Hepatocyte (in vitro differentiated cells): Measurements from ENCODE around the gene COL6A5. TPM values are rescaled to one million over a fixed set of nuclear protein-coding genes. Genes with fewer than 3 reads are reported as not detected.
"Not testable (repeated sequence)": the region's sequence is repeated elsewhere in the genome, so short reads cannot be mapped to it uniquely, and the experiment has no call there.

Source experiments
- DNase-seq: peaks from one replicate; pipeline ENCODE4 v3.0.0-alpha.2; 2016; ENCODE audit warnings: low spot score
- H2AFZ ChIP-seq: fragments of 200-600 bp; sonication (generic); 2 replicates; pipeline ENCODE4 v1.6.0; 2016; ENCODE audit warnings: antibody characterized with exemption, mild to moderate bottlenecking
- H3K27ac ChIP-seq: fragments of 200-600 bp; sonication (generic); 2 replicates; pipeline ENCODE4 v1.5.1; 2016; ENCODE audit warnings: mild to moderate bottlenecking
- H3K27me3 ChIP-seq: fragments of 200-600 bp; sonication (generic); 2 replicates; pipeline ENCODE4 v1.6.1; 2016
- H3K36me3 ChIP-seq: fragments of 200-600 bp; sonication (generic); replicated peaks from 2 replicates; pipeline ENCODE4 v1.5.1; 2016; ENCODE audit warnings: low read depth; ENCODE audit not compliant: insufficient read depth
- H3K4me1 ChIP-seq: fragments of 200-600 bp; sonication (generic); 2 replicates; pipeline ENCODE4 v1.5.1; 2016; ENCODE audit warnings: mild to moderate bottlenecking, moderate library complexity; ENCODE audit not compliant: insufficient read depth
- H3K4me2 ChIP-seq: fragments of 200-600 bp; sonication (generic); 2 replicates; pipeline ENCODE4 v1.6.0; 2016
- H3K4me3 ChIP-seq: fragments of 200-600 bp; sonication (generic); 2 replicates; pipeline ENCODE4 v1.5.1; 2016; ENCODE audit warnings: mild to moderate bottlenecking
- H3K79me2 ChIP-seq: fragments of 200-600 bp; sonication (generic); 2 replicates; pipeline ENCODE4 v1.6.0; 2017; ENCODE audit warnings: mild to moderate bottlenecking
- H3K9me2 ChIP-seq: fragments of 200-600 bp; sonication (generic); replicated peaks from 2 replicates; pipeline ENCODE4 v1.6.0; 2017; ENCODE audit warnings: mild to moderate bottlenecking; ENCODE audit not compliant: insufficient read depth
- H3K9me3 ChIP-seq: fragments of 200-600 bp; sonication (generic); 2 replicates; pipeline ENCODE4 v1.5.1; 2016; ENCODE audit warnings: low read depth, mild to moderate bottlenecking
- H4K20me1 ChIP-seq: fragments of 200-600 bp; sonication (generic); 2 replicates; pipeline ENCODE4 v1.6.0; 2016; ENCODE audit warnings: mild to moderate bottlenecking; ENCODE audit not compliant: insufficient read depth, poor library complexity, severe bottlenecking
- EZH2 ChIP-seq: fragments of 200-600 bp; sonication (generic); IDR thresholded peaks from 2 replicates; pipeline ENCODE4 v1.6.1; 2016; ENCODE audit warnings: antibody characterized with exemption, mild to moderate bottlenecking, borderline replicate concordance
- EZH2phosphoT487 ChIP-seq: fragments of 200-600 bp; sonication (generic); IDR thresholded peaks from one replicate; pipeline ENCODE4 v1.6.1; 2018; ENCODE audit warnings: antibody characterized with exemption, mild to moderate bottlenecking, low read depth, moderate library complexity; ENCODE audit not compliant: unreplicated experiment, severe bottlenecking
- WGBS: methylation state at CpG from one replicate; pipeline ENCODE4 v1.1.6; 2016; ENCODE audit warnings: low lambda C conversion rate; ENCODE audit errors: missing lambda C conversion rate; 5-methylcytosine and 5-hydroxymethylcytosine counted together
- polyA plus RNA-seq: library from polyadenylated mRNA; unstranded; fragments of >200 nt; fragmentation: Nextera tagmentation; extraction: Ambion mirVana; gene quantifications from 2 replicates; pipeline ENCODE4 v1.2.1, GENCODE V29; 2016
- total RNA-seq: library from RNA; depleted of rRNA; stranded (reverse); fragments of >200 nt; gene quantifications from 2 replicates; pipeline ENCODE4 v1.2.3, GENCODE V29; 2014
- TF ChIP-seq, protein P1 (sequence below): fragments of 200-600 bp; sonication (generic); IDR thresholded peaks from 2 replicates; pipeline ENCODE4 v1.5.1; 2016; ENCODE audit warnings: antibody characterized with exemption, mild to moderate bottlenecking; ENCODE audit not compliant: poor library complexity

The COL6A5 gene
- total and polyA plus RNA-seq, 2 experiments from 2014 or later: 0.11 to 1.1 TPM

DNA sequence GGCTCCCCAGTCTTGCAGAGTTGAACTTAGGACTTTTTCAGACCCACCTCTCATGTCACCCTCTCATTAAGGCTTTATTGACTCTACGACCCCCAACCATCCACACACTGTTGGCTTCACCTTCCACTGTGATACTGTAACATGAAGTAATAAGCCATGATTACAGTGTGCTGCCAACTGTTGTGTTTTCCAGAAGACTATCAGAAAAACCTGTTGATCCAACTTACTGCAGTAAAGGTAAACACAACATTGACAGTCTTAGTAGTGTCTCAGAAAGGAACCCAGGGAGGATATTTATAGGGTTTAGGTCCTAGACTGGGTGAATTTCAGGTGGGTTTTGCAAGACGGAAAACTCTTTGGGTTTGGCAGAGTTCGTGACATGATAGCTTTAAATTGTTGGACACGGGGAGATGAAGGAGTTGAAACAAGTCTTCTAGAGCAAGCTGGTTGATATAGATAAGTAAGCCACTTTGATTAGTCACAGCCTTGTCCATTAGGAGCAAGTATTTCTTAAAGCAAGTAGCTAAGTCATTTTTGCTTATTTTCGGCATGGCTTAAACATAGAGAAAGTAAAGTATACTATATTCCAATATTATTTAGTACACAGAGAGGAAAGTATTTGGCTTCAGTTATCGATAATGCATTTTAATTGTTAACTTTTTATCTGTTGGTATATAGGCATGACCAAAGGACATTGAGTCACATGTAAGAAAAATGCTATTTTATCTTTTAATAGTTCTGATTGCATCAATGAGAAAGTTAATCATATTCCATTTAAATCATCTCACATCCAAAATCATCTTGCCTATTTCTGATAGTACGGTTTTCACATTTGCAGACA, 2.4 kb upstream of the COL6A5 start:
- no peak overlapping the region for H3K4me3 ChIP-seq
- TF ChIP-seq EZH2 (no peak), EZH2phosphoT487 (no peak)
- TF ChIP-seq, protein P1, sequence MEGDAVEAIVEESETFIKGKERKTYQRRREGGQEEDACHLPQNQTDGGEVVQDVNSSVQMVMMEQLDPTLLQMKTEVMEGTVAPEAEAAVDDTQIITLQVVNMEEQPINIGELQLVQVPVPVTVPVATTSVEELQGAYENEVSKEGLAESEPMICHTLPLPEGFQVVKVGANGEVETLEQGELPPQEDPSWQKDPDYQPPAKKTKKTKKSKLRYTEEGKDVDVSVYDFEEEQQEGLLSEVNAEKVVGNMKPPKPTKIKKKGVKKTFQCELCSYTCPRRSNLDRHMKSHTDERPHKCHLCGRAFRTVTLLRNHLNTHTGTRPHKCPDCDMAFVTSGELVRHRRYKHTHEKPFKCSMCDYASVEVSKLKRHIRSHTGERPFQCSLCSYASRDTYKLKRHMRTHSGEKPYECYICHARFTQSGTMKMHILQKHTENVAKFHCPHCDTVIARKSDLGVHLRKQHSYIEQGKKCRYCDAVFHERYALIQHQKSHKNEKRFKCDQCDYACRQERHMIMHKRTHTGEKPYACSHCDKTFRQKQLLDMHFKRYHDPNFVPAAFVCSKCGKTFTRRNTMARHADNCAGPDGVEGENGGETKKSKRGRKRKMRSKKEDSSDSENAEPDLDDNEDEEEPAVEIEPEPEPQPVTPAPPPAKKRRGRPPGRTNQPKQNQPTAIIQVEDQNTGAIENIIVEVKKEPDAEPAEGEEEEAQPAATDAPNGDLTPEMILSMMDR: no peak
- no peak overlapping the region for H3K27ac ChIP-seq
- no peaks in the 10 kb centered on the region for H3K79me2 ChIP-seq
- no peaks in the 10 kb centered on the region for H3K9me2 ChIP-seq
- 70% methylated on average over 7 of the region's 7 CpGs for WGBS
- no peaks in the 10 kb centered on the region for H4K20me1 ChIP-seq
- H3K9me3 ChIP-seq: no peaks in the 10 kb centered on the region
- no peak overlapping the region for H3K4me2 ChIP-seq
- no peak overlapping the region for H2AFZ ChIP-seq
- peaks cover 45% of the 10 kb centered on the region for H3K27me3 ChIP-seq
- DNase-seq: no peak
- H3K36me3 ChIP-seq: no peaks in the 10 kb centered on the region
- no peaks in the 10 kb centered on the region for H3K4me1 ChIP-seq

GRCh38 chr3:130348258-130348657, 2.8 kb downstream of the COL6A5 start:
- DNase-seq: not testable (repeated sequence)

GRCh38 chr3:130354430-130354829, 9.0 kb downstream of the COL6A5 start:
- Histone ChIP-seq H3K27ac (no peak overlapping the region), H3K9me3 (no peaks in the 10 kb centered on the region), H3K4me3 (no peak overlapping the region), H3K4me1 (no peaks in the 10 kb centered on the region), H3K79me2 (no peaks in the 10 kb centered on the region), H3K36me3 (no peaks in the 10 kb centered on the region), H3K27me3 (no peaks in the 10 kb centered on the region), H3K4me2 (no peak overlapping the region), H4K20me1 (no peaks in the 10 kb centered on the region), H2AFZ (no peak overlapping the region), H3K9me2 (no peaks in the 10 kb centered on the region)
- DNase-seq: no peak
- 81% methylated on average over 5 of the region's 5 CpGs for WGBS
- TF ChIP-seq EZH2: no peak
- TF ChIP-seq, protein P1: no peak
- no peak for TF ChIP-seq EZH2phosphoT487

More at GRCh38 chr3:130348258-130348657, 2.8 kb downstream of the COL6A5 start:
- not testable (repeated sequence) for H3K4me1 ChIP-seq, H2AFZ ChIP-seq, H3K79me2 ChIP-seq, H3K9me3 ChIP-seq, H3K27ac ChIP-seq, H4K20me1 ChIP-seq, H3K4me3 ChIP-seq, H3K4me2 ChIP-seq, H3K9me2 ChIP-seq, H3K36me3 ChIP-seq
- 100% methylated on average over 2 of the region's 2 CpGs for WGBS
- peaks cover 39% of the 10 kb centered on the region for H3K27me3 ChIP-seq

DNA sequence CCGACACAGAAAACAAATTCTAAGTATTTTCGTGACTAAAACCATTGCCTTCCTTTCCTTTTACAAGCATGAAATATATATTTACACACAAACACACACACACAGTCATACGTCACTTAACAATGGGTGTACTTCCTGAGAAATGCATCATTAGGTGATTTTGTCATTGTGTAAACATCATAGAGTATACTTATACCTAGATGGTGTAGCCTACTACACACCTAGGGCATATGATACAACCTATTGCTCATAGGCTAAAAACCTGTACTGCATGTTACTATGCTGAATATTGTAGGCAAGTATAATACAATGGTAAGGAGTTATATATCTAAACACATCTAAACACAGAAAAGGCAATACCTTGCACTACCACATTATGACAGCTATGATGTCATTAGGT, 28.6 kb downstream of the COL6A5 start:
- Histone ChIP-seq H3K79me2 (no peaks in the 10 kb centered on the region), H3K36me3 (no peaks in the 10 kb centered on the region), H3K9me3 (no peaks in the 10 kb centered on the region), H4K20me1 (no peaks in the 10 kb centered on the region), H3K27ac (no peak overlapping the region), H3K4me1 (no peaks in the 10 kb centered on the region), H2AFZ (no peak overlapping the region), H3K27me3 (no peaks in the 10 kb centered on the region), H3K4me2 (no peak overlapping the region), H3K9me2 (no peaks in the 10 kb centered on the region), H3K4me3 (no peak overlapping the region)
- 75% methylated on average over 3 of the region's 3 CpGs for WGBS
- TF ChIP-seq, protein P1: no peak
- TF ChIP-seq EZH2 (no peak), EZH2phosphoT487 (no peak)
- no peak for DNase-seq
